Cerebellar nuclear complex (tissue), 1 donor: ENCODE data around the gene MEIS2.

ENCODE experiments used
- DNase-seq, 2 experiments: peaks; one replicate each; lab custom pipeline; 2025; lab: John Stamatoyannopoulos, UW

Gene MEIS2

DNA sequence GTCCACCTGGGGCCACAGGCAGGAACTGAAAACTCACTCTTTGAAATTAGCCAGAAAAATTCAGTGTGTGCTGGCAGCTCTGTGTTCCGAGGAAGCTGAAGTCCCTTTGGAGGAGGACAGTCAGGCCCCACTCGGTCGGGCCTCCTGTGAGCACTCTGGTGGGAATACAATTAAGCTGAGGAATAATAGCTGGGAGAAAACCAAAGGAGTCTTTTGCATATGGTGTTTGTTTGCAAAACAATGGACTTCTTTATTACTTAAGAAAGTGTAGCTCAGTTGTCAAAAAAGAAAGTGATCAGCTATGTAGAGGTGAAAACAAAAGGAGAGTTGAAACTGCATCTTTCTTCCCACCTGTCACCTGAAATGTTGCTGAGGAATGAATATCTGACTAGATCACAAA is 202.5 kb downstream of the MEIS2 start:
- DNase-seq = no peak

DNA sequence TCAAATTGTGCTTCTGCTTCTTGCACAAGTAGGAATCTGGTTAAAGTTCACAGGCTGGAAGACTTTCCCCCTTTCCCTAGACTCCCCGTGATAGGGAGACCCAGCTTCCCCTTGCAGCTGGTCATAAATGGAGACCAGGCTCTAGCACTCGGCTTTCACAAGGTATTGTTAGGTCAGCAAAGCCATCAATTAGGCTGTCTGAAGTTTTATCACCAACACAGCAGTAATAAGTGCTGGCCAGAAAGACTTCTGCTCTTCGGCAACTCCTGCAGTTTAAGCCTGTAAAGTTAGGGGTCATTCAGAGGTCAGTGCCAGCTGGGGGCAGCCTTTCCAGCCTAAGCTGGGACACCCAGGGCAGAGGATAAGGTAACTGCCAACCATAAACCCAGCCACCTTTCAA is 203.4 kb downstream of the MEIS2 start:
- no peak for DNase-seq

DNA sequence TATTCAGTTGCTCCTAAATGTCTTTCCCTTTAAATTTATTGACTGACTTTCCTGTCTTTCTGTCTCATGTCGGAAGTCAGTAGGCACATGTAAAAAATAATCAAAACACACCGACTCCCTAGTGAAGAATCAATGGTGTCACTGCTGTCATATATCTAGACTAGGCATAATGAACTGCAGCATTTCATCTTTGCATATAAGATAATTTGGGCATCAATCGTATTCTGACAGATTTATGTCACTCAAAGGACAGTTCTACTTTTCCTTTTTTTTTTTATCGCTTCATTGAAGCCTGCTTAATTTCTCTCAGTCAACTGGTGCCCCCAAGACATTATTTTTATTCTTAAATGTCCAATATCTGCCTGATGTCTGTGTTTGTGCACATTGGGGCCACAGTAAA is 206.3 kb downstream of the MEIS2 start:
- DNase-seq = no peak

DNA sequence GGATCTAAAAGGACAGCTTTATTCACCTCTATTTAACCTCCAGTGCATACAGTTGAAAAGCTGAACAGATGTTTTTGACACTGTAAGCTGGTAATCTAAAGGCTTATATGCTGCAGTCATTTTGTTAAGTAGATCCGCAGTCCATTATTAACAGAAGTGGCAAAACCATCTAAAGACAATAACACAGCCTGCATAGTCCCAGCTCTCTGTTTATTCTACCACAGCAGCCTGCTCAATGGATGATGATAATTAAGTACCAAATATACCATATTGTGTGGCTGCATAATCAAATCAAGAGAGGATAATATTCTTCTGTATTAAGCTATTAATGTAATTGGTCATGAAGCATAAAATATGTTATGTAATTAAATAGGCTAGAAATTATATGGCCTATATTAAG is 207.1 kb downstream of the MEIS2 start:
- DNase-seq = no peak

DNA sequence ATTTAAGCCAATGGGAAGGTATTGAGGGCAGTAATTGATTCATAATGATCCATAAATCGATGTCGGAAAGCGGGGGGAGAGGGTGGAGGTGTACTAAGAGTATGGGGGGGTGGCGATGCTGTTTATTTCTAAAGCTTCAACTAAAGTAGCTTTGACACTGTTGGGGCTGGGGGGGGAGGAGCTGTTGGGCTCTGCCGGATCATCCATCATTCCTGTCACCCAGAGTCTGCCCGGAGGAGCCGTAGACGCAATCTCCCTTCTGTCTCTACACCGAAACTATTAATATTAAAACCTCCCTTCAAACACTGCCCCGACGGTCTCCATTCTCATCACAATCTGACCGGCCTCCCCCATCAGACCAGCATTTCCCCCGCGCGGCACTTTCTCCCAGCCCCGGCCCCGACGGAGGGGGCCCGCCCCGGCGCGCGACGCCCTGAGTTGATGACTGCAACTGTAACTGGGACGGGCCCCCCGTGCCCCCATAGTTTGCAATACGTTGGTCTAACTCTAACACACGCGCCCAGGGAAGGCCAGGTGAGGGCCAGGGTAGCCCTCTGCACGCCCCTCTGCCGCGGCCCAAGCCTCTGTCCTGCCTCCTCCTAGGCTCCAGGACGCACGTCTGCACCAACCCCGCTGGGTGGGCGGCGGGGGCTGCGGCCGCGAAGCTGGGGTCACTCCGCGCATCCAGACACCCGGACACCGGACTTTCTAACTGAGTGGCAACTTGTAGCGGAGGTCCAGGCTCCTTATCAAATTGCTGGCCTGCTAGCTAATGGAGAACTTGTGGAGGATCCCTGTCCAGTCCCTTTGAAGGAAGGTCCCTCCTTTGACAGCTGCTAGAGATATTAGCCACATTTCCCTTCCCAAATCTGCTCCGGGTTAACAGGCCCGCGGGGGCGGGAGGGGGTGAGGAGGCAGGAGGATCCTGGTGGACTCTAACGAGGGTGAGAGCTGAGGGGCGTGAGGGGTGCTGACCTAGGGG is 212.0 kb downstream of the MEIS2 start:
- DNase-seq = no peak

GRCh38 chr15:36887214-36887961 is 213.0 kb downstream of the MEIS2 start:
- no peak for DNase-seq

DNA sequence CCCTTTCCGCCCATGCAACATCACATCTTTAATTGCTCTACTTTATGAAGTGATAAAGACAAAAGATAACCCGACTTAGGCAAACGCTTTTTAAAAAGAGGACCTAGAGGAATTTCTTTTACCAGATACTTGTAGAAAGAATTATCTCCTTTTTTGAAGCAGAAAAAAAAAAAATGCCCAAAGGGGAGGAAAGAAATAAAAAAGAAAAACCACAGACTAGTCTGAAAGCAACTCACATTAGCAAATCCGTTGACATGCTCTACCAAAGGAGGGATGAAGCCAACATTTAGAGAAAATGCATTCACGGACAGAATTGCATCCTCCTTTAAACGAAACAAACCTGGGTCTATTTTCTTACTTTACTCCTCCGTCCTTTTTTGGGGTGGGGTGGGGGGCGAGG is 213.6 kb downstream of the MEIS2 start:
- no peak for DNase-seq

GRCh38 chr15:36886191-36886590 is 214.2 kb downstream of the MEIS2 start:
- no peak for DNase-seq

- DNase-seq = no peak
These were observed 214.6 kb downstream of the MEIS2 start for GRCh38 chr15:36885771-36886170.

DNA sequence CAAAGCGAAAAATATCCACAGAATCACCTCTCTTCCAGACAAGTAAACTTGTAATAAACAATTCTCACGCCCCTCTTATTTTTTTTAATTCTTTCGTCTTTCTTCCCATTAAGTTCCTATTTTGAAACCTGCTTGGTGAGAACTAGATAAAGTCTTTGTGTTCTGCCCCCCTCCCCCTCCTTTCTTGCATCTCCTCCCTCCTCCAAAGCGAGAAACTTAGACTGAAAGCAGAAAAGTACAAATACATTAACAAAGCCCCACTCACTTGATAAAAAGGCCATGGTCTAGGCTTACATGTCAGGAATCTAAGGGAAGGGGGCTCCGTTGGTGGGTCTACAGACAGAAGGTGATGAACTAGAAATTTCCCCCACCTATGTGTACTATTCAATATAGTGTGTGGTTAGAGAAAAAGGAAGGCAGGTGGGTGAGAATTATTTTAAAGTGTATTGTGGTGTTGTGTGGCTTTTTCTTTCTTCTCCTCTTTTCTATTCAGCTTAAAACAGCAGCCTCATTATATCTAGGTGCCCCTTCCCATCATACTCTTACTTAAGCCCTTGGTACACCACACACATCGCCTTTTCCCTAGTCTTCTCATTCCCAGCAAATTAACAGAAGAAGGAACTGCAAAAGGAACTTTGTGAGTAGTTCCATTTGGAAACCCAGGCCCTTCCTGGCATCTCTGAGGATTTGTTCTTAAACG is 215.3 kb downstream of the MEIS2 start:
- no peak for DNase-seq

DNA sequence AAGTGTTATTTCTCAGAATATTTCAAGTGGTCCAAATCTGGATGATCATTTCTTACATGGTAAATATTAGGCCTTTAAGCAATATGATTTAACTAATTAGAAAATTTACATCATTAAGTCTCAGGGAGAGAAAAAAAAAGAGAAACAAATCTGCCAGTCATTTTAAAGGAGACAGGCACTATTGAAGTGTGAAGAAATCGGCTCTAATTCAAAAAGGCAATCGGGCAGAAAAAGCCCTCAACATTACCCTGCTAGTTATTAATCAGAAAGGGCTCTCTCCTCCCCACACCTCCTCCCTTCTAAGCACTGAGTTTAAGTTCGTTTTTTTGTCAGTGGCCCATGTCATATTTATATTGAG is 215.9 kb downstream of the MEIS2 start:
- DNase-seq = no peak

- peak in 1 of 2 experiments; percentile 7 for DNase-seq
These were observed 216.4 kb downstream of the MEIS2 start for GRCh38 chr15:36883713-36884517.

DNA sequence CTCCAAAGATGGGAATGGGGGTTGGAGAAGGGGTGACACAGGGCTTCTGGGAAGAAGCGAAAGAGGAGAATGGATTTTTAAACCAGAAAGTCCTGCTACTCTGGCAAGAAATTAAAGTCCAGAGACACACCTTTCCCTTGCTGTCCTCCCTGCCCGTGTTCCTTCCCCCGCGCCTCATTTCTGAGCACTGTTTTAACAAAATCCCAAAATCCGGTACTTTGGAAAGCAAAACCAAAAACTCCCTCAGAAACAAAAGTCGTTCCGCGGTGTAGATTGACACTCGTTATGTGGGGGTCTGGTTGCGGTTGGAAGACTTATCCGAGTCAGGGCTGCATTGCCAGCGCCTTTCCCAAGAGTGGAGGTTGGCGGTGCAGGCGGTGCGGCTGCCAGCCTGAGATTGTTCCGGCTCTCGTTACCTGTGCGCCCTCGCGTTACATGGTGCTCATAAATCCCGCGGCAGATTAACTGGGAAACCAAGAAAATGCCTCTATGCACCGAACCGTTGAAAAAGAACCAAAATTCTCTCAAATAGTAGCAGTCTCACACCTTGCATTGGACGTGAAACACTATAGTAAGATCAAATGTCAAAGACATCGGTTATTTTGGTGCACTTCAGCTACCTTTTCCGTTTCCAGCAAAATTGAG is 217.7 kb downstream of the MEIS2 start:
- no peak for DNase-seq

DNA sequence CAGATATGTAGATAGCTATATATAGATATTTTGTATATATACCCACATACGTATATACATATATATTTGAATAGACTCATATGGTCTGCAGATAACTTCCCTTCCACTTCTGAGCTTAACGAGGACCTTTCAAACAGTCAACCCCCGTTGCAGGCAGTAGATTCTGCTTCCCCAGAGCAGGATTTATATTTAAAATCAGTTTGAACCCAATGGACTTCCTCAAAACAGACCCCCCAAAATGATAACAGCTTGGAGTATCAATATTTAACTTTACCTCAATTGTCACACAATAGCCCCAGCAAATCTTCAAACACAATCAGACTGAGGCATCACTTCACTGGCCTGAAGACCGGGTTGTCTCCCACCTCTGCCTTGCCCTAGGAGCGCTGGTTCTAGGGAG is 218.3 kb downstream of the MEIS2 start:
- no peak for DNase-seq

GRCh38 chr15:36881516-36881915 is 218.8 kb downstream of the MEIS2 start:
- DNase-seq = no peak

- DNase-seq = no peak
These were observed 219.4 kb downstream of the MEIS2 start for GRCh38 chr15:36880913-36881460.

DNA sequence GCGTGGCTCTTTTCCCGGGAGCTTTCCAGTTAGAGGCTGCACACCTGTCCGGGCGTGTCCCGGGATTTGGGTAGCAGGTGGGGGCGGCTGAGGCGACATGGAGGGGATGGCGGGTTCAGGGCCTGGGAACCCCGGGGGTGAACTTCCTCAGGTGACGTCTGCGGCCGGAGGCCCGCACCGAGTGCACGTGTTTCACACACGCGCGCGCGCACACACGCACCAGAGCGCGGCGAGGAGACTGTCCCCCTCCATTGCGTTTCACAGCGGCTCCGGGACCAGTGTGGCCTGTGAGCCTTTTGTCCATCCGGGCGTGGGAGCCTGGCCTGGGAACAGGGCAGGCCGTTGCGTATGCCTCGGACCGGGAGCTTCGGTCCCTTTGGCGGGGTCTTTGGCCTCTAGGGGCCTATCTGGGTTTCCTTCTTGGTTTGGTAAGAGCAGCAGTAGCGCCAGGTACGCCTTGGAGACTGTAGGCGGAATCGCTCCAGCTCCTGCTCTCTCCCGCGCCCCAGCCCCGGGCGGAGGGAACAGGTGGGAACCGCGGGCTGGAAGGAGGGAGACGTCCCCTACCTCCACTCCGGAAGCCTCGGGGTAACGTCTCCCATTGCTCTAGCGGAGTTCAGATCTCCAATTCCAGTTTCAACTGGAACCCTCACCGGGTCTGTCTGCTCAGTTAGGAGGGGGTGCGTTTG is 220.0 kb downstream of the MEIS2 start:
- DNase-seq = no peak

- DNase-seq = no peak
These were observed 220.7 kb downstream of the MEIS2 start for GRCh38 chr15:36879568-36880222.

DNA sequence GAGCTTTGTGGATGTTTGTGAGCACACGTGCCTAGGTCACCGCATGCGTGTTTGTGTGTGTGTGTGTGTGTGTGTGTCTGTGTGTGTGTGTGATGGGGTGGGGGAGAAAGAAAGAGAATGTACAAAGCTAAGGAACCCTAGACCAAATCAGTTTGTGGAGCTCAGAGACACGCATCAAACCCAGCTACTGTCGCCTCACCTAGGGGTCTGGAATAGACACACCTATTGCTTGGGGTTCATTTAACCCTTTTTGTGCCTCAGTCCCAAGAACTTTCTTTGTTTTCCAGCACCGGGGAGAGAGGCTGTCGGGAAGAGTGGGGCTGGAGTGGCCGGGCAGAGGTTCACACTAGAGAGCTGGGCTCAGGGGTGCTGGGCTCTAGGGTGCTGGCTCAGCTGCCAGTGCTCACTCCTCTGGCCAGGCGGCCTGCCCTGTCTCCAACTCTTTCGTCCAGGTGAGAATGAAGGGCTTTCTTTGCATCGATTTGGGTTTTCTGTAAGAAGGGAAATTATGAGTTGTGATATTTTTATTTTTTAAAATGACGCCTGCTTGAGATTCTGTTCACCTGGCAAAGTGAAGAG is 221.6 kb downstream of the MEIS2 start:
- DNase-seq = no peak
